Renal cortex interstitium (tissue), 11 donors: Measurements from ENCODE around the gene OSM. TPM values are rescaled to one million over a fixed set of nuclear protein-coding genes. Genes with fewer than 3 reads are reported as not detected.
"Not testable (repeated sequence)": the region's sequence is repeated elsewhere in the genome, so short reads cannot be mapped to it uniquely, and the experiment has no call there.

Source experiments
- DNase-seq, 11 donors: peaks; one replicate each; pipeline ENCODE4 v3.0.0-alpha.2; 2013; ENCODE audit warnings: low read depth in 9 of 11, low spot score in 4 of 11; ENCODE audit errors: extremely low read depth in 1 of 11
- polyA plus RNA-seq, 3 donors: library from polyadenylated mRNA; unstranded; fragments of 120-200 nt; gene quantifications; one replicate each; pipeline ENCODE4 v1.2.1, GENCODE V29; 2013; ENCODE audit not compliant: insufficient read length in 3 of 3

Gene OSM
- polyA plus RNA-seq, 3 donors = 0.10 to 0.45 (median 0.37) TPM

- DNase-seq = no peak
Observed at GRCh38 chr22:30221121-30221992, 45.3 kb downstream of the OSM start.

- no peak for DNase-seq
Observed at GRCh38 chr22:30220338-30221012, 46.2 kb downstream of the OSM start.

GRCh38 chr22:30219668-30220278, 46.9 kb downstream of the OSM start:
- no peak for DNase-seq

GRCh38 chr22:30219049-30219654, 47.5 kb downstream of the OSM start:
- DNase-seq = no peak

- DNase-seq = no peak
Observed at GRCh38 chr22:30217698-30218560, 48.7 kb downstream of the OSM start.

- no peak for DNase-seq
Observed at GRCh38 chr22:30216710-30217109, 49.9 kb downstream of the OSM start.

- DNase-seq = not testable (repeated sequence)
Observed at GRCh38 chr22:30216272-30216671, 50.4 kb downstream of the OSM start.

- DNase-seq = no peak
Observed at GRCh38 chr22:30214703-30215407, 51.8 kb downstream of the OSM start.

GRCh38 chr22:30212996-30213441, 53.6 kb downstream of the OSM start:
- DNase-seq = no peak

Other genes starting within 250 kb of the OSM start
- under 1 TPM in 1 of 3 donors, not detected in 2; 0.10 TPM for gene HORMAD2, start 186.4 kb downstream of the OSM start, polyA plus RNA-seq
- 1 to 10 TPM; 1.7 to 2.9 (median 2.3) TPM for gene LIF, start 20.1 kb downstream of the OSM start, polyA plus RNA-seq
- gene CASTOR1, start 22.7 kb upstream of the OSM start, polyA plus RNA-seq = 10 to 100 TPM in 2 of 3 donors, 1 to 10 TPM in 1; 7.6 to 13.2 (median 13.0) TPM
- 10 to 100 TPM in 2 of 3 donors, 1 to 10 TPM in 1; 9.3 to 19.3 (median 15.9) TPM for gene TBC1D10A, start 60.1 kb upstream of the OSM start, polyA plus RNA-seq
- gene SF3A1, start 90.0 kb upstream of the OSM start, polyA plus RNA-seq = 100 to 1,000 TPM; 137 to 159 (median 156) TPM
- gene CCDC157, start 90.2 kb upstream of the OSM start, polyA plus RNA-seq = 10 to 100 TPM in 1 of 3 donors, 1 to 10 TPM in 2; 5.6 to 10.1 (median 6.9) TPM
- 10 to 100 TPM; 16.8 to 24.8 (median 23.7) TPM for gene RNF215, start 120.6 kb upstream of the OSM start, polyA plus RNA-seq
- 10 to 100 TPM in 1 of 3 donors, 1 to 10 TPM in 2; 4.9 to 10.3 (median 6.2) TPM for gene SEC14L2, start 130.2 kb upstream of the OSM start, polyA plus RNA-seq
- gene MTFP1, start 158.9 kb upstream of the OSM start, polyA plus RNA-seq = 10 to 100 TPM in 2 of 3 donors, 1 to 10 TPM in 1; 9.9 to 15.1 (median 14.8) TPM
- gene SEC14L3, start 205.2 kb upstream of the OSM start, polyA plus RNA-seq = under 1 TPM in 1 of 3 donors, not detected in 2; 0.04 TPM
- gene SEC14L4, start 238.8 kb upstream of the OSM start, polyA plus RNA-seq = 1 to 10 TPM in 1 of 3 donors, under 1 TPM in 2; 0.70 to 1.1 (median 0.70) TPM